HG02943 (cell line): Measurements from ENCODE around the gene AOX1.
"Not testable (repeated sequence)": the region's sequence is repeated elsewhere in the genome, so short reads cannot be mapped to it uniquely, and the experiment has no call there.

Experiments used
- ATAC-seq: cut with Tn5 transposase; IDR thresholded peaks from one replicate; pipeline ENCODE4 v1.9.1; 2021; ENCODE audit warnings: mild to moderate bottlenecking, low read depth, moderate library complexity; ENCODE audit not compliant: unreplicated experiment

Gene AOX1

GRCh38 chr2:200698217-200698616 is 112.4 kb downstream of the AOX1 start:
- ATAC-seq: no peak

GRCh38 chr2:200699310-200699709 is 113.5 kb downstream of the AOX1 start:
- ATAC-seq: no peak

- ATAC-seq: no peak
These were observed 115.0 kb downstream of the AOX1 start for GRCh38 chr2:200700856-200701255.

GRCh38 chr2:200702044-200702443 is 116.2 kb downstream of the AOX1 start:
- ATAC-seq: no peak

- no peak for ATAC-seq
These were observed 116.9 kb downstream of the AOX1 start for GRCh38 chr2:200702646-200703118.

- ATAC-seq: no peak
These were observed 117.5 kb downstream of the AOX1 start for GRCh38 chr2:200703127-200703925.

- no peak for ATAC-seq
These were observed 118.3 kb downstream of the AOX1 start for GRCh38 chr2:200703926-200704637.

GRCh38 chr2:200705305-200706041 is 119.7 kb downstream of the AOX1 start:
- no peak for ATAC-seq

GRCh38 chr2:200708943-200709342 is 123.1 kb downstream of the AOX1 start:
- no peak for ATAC-seq

GRCh38 chr2:200713003-200713703 is 127.3 kb downstream of the AOX1 start:
- ATAC-seq: peak; percentile 100

GRCh38 chr2:200713704-200714064 is 127.9 kb downstream of the AOX1 start:
- ATAC-seq: no peak

GRCh38 chr2:200715014-200715413 is 129.2 kb downstream of the AOX1 start:
- not testable (repeated sequence) for ATAC-seq

- ATAC-seq: no peak
These were observed 130.6 kb downstream of the AOX1 start for GRCh38 chr2:200716386-200716785.
